ENCODE data around the gene AHSG. TPM values are rescaled to one million over a fixed set of nuclear protein-coding genes. Genes with fewer than 3 reads are reported as not detected.

The AHSG gene
- total RNA-seq, 4 donors from 2014 or later = 1.1 to 3.6 TPM; not detected in 2

DNA sequence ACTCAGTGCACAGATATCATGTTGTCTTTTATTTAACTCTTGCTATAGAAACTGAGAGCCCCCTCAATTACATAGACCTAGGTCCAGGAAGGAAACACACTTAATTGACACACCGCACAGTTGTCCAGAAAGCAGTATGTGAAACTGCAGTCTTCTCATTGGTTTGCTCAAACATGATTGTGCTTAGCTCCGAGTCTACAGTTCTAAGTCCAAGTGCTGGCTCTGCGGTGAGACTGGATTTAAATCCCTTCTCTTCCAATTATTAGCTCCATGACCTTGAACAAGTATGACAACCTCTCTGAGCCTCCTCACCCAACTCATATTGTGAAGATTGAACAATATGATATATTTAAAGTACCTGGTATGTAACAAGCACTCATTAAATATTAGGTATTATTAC lies 19.0 kb upstream of the AHSG start:
- TF ChIP-seq POLR2A (IDR thresholded peaks at IDR 0.05) = no peak
- TF ChIP-seq, protein P1, sequence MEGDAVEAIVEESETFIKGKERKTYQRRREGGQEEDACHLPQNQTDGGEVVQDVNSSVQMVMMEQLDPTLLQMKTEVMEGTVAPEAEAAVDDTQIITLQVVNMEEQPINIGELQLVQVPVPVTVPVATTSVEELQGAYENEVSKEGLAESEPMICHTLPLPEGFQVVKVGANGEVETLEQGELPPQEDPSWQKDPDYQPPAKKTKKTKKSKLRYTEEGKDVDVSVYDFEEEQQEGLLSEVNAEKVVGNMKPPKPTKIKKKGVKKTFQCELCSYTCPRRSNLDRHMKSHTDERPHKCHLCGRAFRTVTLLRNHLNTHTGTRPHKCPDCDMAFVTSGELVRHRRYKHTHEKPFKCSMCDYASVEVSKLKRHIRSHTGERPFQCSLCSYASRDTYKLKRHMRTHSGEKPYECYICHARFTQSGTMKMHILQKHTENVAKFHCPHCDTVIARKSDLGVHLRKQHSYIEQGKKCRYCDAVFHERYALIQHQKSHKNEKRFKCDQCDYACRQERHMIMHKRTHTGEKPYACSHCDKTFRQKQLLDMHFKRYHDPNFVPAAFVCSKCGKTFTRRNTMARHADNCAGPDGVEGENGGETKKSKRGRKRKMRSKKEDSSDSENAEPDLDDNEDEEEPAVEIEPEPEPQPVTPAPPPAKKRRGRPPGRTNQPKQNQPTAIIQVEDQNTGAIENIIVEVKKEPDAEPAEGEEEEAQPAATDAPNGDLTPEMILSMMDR (IDR thresholded peaks at IDR 0.05 in 4 of 5, conservative IDR thresholded peaks at IDR 0.05 in 1 of 5) = no peak
- no peaks in the 10 kb centered on the region for H3K27me3 ChIP-seq
- no peaks in the 10 kb centered on the region for H3K36me3 ChIP-seq
- DNase-seq (no peak), ATAC-seq (no peak)
- intact Hi-C loops (cut with DNase I; ENCODE audit: low total_unique reads) (no loop called here), in situ Hi-C loops (cut with MboI; ENCODE audit: low sequenced_read_pairs in 4 of 4) (no loop called here)
- no peaks in the 10 kb centered on the region for H3K9me3 ChIP-seq
- H3K27ac ChIP-seq = no peak overlapping the region
- no peak overlapping the region for H3K4me3 ChIP-seq
- H3K4me1 ChIP-seq = no peaks in the 10 kb centered on the region

DNA sequence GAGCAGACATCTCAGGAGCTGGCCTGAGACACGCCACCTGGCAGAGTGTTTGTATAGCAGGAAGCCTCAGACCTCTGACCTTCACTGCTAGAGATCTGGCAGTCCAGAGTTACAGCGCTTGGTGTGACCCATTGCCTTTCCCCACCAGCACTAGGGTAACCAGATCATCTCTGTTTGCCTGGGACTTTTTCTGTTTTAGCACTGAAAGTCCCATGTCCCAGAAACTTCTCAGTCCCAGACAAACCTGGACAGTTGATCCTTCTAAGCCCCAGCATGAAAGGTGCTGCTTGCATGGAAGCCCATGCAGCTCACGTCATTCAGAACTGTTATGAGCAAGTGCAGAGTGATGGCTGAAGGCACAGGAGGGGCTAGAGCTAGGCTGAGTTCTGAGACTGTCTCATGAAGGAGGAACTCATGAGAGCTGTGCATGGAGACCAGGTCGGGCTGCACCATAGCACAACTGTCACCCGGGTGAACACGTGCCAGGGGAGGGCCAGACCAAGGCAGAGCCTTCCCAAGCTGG lies 18.2 kb upstream of the AHSG start:
- DNase-seq (no peak), ATAC-seq (no peak)
- Histone ChIP-seq H3K4me3 (no peak overlapping the region), H3K4me1 (no peaks in the 10 kb centered on the region), H3K36me3 (no peaks in the 10 kb centered on the region), H3K27ac (no peak overlapping the region), H3K9me3 (no peaks in the 10 kb centered on the region), H3K27me3 (no peaks in the 10 kb centered on the region)
- in situ Hi-C loops (cut with MboI; ENCODE audit: low sequenced_read_pairs in 4 of 4) (no loop called here), intact Hi-C loops (cut with DNase I; ENCODE audit: low total_unique reads) (no loop called here)
- no peak for TF ChIP-seq POLR2A (IDR thresholded peaks at IDR 0.05)
- TF ChIP-seq, protein P1 (IDR thresholded peaks at IDR 0.05 in 4 of 5, conservative IDR thresholded peaks at IDR 0.05 in 1 of 5) = no peak

DNA sequence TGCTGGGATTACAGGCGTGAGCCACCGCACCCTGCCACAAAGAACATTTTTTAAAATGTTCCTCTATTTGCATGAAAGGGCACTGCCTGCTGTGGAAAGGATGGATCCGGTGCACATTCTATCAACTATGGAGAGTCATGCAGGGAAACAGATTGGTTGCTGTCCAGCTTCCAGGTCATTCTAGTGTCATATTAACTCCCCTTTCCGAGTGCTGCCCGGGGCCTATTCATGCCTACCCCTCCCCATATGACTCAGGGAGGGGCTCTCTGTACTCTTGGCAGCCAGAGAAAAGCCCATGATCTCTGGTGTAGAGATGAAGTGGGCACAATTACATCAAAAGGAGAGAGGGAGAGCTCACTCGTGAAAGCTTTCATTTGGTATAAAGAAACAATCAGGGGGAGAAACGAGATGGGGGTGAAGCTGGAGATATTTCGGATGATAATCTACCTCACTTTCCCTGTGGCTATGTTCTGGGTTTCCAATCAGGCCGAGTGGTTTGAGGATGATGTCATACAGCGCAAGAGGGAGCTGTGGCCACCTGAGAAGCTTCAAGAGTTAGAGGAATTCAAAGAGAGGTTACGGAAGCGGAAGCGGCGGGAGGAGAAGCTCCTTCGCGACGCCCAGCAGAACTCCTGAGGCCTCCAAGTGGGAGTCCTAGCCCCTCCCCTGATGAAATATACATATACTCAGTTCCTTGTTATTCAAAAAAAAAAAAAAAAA lies 16.1 kb upstream of the AHSG start:
- Histone ChIP-seq H3K27me3 (no peaks in the 10 kb centered on the region), H3K27ac (no peak overlapping the region), H3K4me1 (no peaks in the 10 kb centered on the region), H3K9me3 (no peaks in the 10 kb centered on the region), H3K4me3 (no peak overlapping the region), H3K36me3 (no peaks in the 10 kb centered on the region)
- intact Hi-C loops (cut with DNase I; ENCODE audit: low total_unique reads) = no loop called here
- TF ChIP-seq, protein P1 (IDR thresholded peaks at IDR 0.05 in 4 of 5, conservative IDR thresholded peaks at IDR 0.05 in 1 of 5) = no peak
- TF ChIP-seq POLR2A (IDR thresholded peaks at IDR 0.05) = no peak
- in situ Hi-C loops (cut with MboI; ENCODE audit: low sequenced_read_pairs in 4 of 4) = no loop called here
- DNase-seq (no peak), ATAC-seq (no peak)

DNA sequence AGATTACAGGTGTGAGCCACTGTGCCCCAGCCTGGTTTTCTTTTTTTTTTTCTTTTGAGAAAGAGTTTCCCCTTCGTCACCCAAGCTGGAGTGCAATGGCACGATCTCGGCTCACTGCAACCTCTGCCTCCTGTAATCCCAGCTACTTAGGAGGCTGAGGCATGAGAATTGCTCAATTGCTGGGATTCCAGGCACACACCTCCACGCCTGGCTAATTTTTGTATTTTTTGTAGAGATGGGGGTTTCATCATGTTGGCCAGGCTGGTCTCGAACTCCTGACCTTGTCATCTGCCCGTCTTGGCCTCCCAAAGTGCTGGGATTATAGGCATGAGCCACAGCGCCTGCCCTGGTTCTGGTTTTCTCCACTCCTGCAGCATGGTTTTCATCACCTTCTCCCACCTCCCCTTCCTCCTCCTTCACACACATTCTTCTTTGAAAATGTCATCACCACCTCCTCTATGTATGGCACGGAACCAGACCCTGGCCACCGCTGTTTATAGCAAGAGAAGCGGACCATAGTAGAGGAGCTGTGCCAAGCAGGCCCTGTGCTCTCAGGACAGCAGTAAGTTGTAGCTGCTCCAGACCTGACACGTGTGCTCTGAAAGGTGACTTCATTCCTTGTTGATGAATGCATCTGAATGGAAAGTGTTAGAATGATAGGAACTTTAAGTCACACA lies 14.6 kb upstream of the AHSG start:
- Histone ChIP-seq H3K27ac (no peak overlapping the region), H3K4me1 (no peaks in the 10 kb centered on the region), H3K9me3 (no peaks in the 10 kb centered on the region), H3K4me3 (no peak overlapping the region), H3K36me3 (no peaks in the 10 kb centered on the region), H3K27me3 (no peaks in the 10 kb centered on the region)
- DNase-seq (no peak), ATAC-seq (no peak)
- intact Hi-C loops (cut with DNase I; ENCODE audit: low total_unique reads) (no loop called here), in situ Hi-C loops (cut with MboI; ENCODE audit: low sequenced_read_pairs in 4 of 4) (no loop called here)
- TF ChIP-seq, protein P1 (IDR thresholded peaks at IDR 0.05 in 4 of 5, conservative IDR thresholded peaks at IDR 0.05 in 1 of 5) = no peak
- no peak for TF ChIP-seq POLR2A (IDR thresholded peaks at IDR 0.05)

Measured in gastrocnemius medialis (tissue), 4 donors.